MCF 10A (cell line): Measurements from ENCODE around the gene MAPKBP1. TPM values are rescaled to one million over a fixed set of nuclear protein-coding genes. Genes with fewer than 3 reads are reported as not detected.

Experiments used
- BruUV-seq: library from RNA; stranded (reverse); fragments of 400-500 nt; replicated peaks from 2 replicates; lab custom pipeline; 2021; lab: Mats Ljungman, UMichigan
- CTCF ChIA-PET: fragments of 300-600 bp; sonication (Branson Sonifier 250); formaldehyde crosslinking; extraction: SDS; loops from one replicate; lab custom pipeline; 2021; ENCODE audit warnings: antibody characterized with exemption, inconsistent platforms; lab: Yijun Ruan, JAX
- POLR2A ChIA-PET: fragments of 300-600, 350-650 bp; sonication (Branson Sonifier 250); formaldehyde crosslinking; extraction: SDS; loops from one replicate; lab custom pipeline; 2020; ENCODE audit warnings: antibody characterized with exemption, inconsistent platforms; lab: Yijun Ruan, JAX
- DNase-seq: peaks from one replicate; pipeline ENCODE4 v3.0.0-alpha.2; 2018; ENCODE audit not compliant: unreplicated experiment
- H3K27ac Mint-ChIP-seq: one replicate; pipeline ENCODE4 v1.8.0; 2022; ENCODE audit warnings: mild to moderate bottlenecking, low read depth, mixed read lengths; ENCODE audit not compliant: unreplicated experiment
- H3K27me3 Mint-ChIP-seq: one replicate; pipeline ENCODE4 v1.8.0; 2022; ENCODE audit warnings: mixed read lengths; ENCODE audit not compliant: insufficient read depth, unreplicated experiment
- H3K36me3 Mint-ChIP-seq: one replicate; pipeline ENCODE4 v1.8.0; 2022; ENCODE audit warnings: mild to moderate bottlenecking, moderate library complexity, mixed read lengths; ENCODE audit not compliant: insufficient read depth, unreplicated experiment
- H3K4me1 Mint-ChIP-seq: one replicate; pipeline ENCODE4 v1.8.0; 2022; ENCODE audit warnings: mixed read lengths; ENCODE audit not compliant: insufficient read depth, unreplicated experiment
- H3K4me3 Mint-ChIP-seq: one replicate; pipeline ENCODE4 v1.8.0; 2022; ENCODE audit warnings: mild to moderate bottlenecking, moderate library complexity, mixed read lengths; ENCODE audit not compliant: unreplicated experiment
- H3K9me3 Mint-ChIP-seq: one replicate; pipeline ENCODE4 v1.8.0; 2022; ENCODE audit warnings: mixed read lengths; ENCODE audit not compliant: unreplicated experiment
- CTCF ChIP-seq: fragments of 200-600 bp; IDR thresholded peaks from one replicate; pipeline ENCODE4 v1.8.0; 2022; ENCODE audit warnings: antibody characterized with exemption, mild to moderate bottlenecking; ENCODE audit not compliant: unreplicated experiment
- intact Hi-C: fragments of 100-400 bp; cut with micrococcal nuclease; formaldehyde crosslinking; loops from 2 replicates; pipeline ENCODE4 v1.14.1; 2022
- total RNA-seq: library from RNA; stranded (reverse); gene quantifications from 2 replicates; pipeline ENCODE4 v1.2.3, GENCODE V29; 2022

Gene MAPKBP1
- total RNA-seq, 1 experiment from 2014 or later, result 35.0 TPM

- Mint-ChIP-seq H3K4me1 (no peaks in the 10 kb centered on the region), H3K27me3 (no peaks in the 10 kb centered on the region), H3K36me3 (peaks cover 45% of the 10 kb centered on the region), H3K4me3 (no peak overlapping the region), H3K27ac (peak overlapping the region; percentile 73), H3K9me3 (no peaks in the 10 kb centered on the region)
- no TSS peak for BruUV-seq
- ChIA-PET CTCF (interaction anchor here (1.2 to 5.8 kb wide), 3 partner anchors 11 to 49 kb away, joined by 3 to 41 read pairs (median 17); no protein-coding TSS in a partner anchor), POLR2A (interaction anchor here (0.6 to 1.4 kb wide), 3 partner anchors 10 to 49 kb away, joined by 3 to 4 read pairs (median 3); no protein-coding TSS in a partner anchor)
- intact Hi-C loops, result no loop called here
- no peak for DNase-seq
- TF ChIP-seq CTCF, result no peak
These were observed 47.5 kb downstream of the MAPKBP1 start for GRCh38 chr15:41821831-41822230.

- Mint-ChIP-seq H3K27ac (no peak overlapping the region), H3K4me3 (no peak overlapping the region), H3K9me3 (no peaks in the 10 kb centered on the region), H3K27me3 (no peaks in the 10 kb centered on the region), H3K36me3 (peaks cover 44% of the 10 kb centered on the region), H3K4me1 (no peaks in the 10 kb centered on the region)
- intact Hi-C loops, result no loop called here
- POLR2A ChIA-PET, result interaction anchor here (1.1 kb wide), 1 partner anchor 10 kb away, joined by 4 read pairs; no protein-coding TSS in a partner anchor
- CTCF ChIA-PET, result interaction anchor here (5.8 kb wide), 1 partner anchor 11 kb away, joined by 41 read pairs; no protein-coding TSS in a partner anchor
- BruUV-seq, result no TSS peak
- TF ChIP-seq CTCF, result no peak
- no peak for DNase-seq
These were observed 48.2 kb downstream of the MAPKBP1 start for GRCh38 chr15:41822471-41822870.

- TF ChIP-seq CTCF, result no peak
- Mint-ChIP-seq H3K9me3 (no peaks in the 10 kb centered on the region), H3K4me1 (no peaks in the 10 kb centered on the region), H3K4me3 (no peak overlapping the region), H3K36me3 (peaks cover 44% of the 10 kb centered on the region), H3K27me3 (no peaks in the 10 kb centered on the region), H3K27ac (no peak overlapping the region)
- ChIA-PET POLR2A (no interaction called here), CTCF (interaction anchor here (0.5 to 5.8 kb wide), 2 partner anchors 12 to 126 kb away, joined by 3 to 41 read pairs; no protein-coding TSS in a partner anchor)
- no TSS peak for BruUV-seq
- intact Hi-C loops, result no loop called here
- no peak for DNase-seq
These were observed 48.7 kb downstream of the MAPKBP1 start for GRCh38 chr15:41822957-41823356.

- no peak for TF ChIP-seq CTCF
- intact Hi-C loops, result no loop called here
- no peaks in the 10 kb centered on the region for H3K9me3 Mint-ChIP-seq
- BruUV-seq, result no TSS peak
- H3K4me1 Mint-ChIP-seq, result no peaks in the 10 kb centered on the region
- ChIA-PET POLR2A (no interaction called here), CTCF (interaction anchor here (0.5 to 5.8 kb wide), 3 partner anchors 12 to 125 kb away, joined by 3 to 41 read pairs (median 3); no protein-coding TSS in a partner anchor)
- peaks cover 42% of the 10 kb centered on the region for H3K36me3 Mint-ChIP-seq
- no peak overlapping the region for H3K4me3 Mint-ChIP-seq
- no peak overlapping the region for H3K27ac Mint-ChIP-seq
- DNase-seq, result no peak
- no peaks in the 10 kb centered on the region for H3K27me3 Mint-ChIP-seq
These were observed 49.2 kb downstream of the MAPKBP1 start for GRCh38 chr15:41823502-41823901.
